Measurements from ENCODE around the gene MROH7. TPM values are rescaled to one million over a fixed set of nuclear protein-coding genes. Genes with fewer than 3 reads are reported as not detected.
"Not testable (repeated sequence)": the region's sequence is repeated elsewhere in the genome, so short reads cannot be mapped to it uniquely, and the experiment has no call there.

MROH7 gene
- total RNA-seq, 2 donors from 2014 or later = 5.2 to 18.0 TPM

DNA sequence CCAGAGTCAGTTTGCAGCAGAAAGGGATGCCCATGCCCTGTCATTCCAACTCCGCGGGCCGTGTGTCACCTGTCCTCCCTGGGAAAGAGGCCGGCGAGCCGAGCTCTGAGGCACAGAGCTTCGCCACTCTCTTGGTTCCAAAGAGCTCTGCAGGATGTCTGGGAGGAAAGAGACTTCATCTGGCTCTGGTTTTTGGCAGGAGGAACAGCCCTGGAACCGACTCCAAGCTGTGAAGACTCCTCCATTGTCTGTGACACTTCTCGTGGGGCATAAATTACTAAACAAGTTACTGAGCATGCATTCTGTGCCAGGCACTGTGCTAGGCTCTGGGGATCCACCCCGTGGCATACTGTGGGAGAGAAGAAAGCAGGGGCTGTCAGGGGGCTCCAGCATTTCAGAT is 14.4 kb upstream of the MROH7 start:
- 60% methylated on average over 10 of the region's 10 CpGs for WGBS
- H3K4me1 ChIP-seq (replicated peaks) = no peaks in the 10 kb centered on the region
- no peak for DNase-seq (ENCODE audit: low spot score)
- TF ChIP-seq, protein P1, sequence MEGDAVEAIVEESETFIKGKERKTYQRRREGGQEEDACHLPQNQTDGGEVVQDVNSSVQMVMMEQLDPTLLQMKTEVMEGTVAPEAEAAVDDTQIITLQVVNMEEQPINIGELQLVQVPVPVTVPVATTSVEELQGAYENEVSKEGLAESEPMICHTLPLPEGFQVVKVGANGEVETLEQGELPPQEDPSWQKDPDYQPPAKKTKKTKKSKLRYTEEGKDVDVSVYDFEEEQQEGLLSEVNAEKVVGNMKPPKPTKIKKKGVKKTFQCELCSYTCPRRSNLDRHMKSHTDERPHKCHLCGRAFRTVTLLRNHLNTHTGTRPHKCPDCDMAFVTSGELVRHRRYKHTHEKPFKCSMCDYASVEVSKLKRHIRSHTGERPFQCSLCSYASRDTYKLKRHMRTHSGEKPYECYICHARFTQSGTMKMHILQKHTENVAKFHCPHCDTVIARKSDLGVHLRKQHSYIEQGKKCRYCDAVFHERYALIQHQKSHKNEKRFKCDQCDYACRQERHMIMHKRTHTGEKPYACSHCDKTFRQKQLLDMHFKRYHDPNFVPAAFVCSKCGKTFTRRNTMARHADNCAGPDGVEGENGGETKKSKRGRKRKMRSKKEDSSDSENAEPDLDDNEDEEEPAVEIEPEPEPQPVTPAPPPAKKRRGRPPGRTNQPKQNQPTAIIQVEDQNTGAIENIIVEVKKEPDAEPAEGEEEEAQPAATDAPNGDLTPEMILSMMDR (IDR thresholded peaks at IDR 0.05) = no peak
- no peak for TF ChIP-seq POLR2AphosphoS5 (IDR thresholded peaks at IDR 0.05)
- no peak for TF ChIP-seq POLR2A (IDR thresholded peaks at IDR 0.05)
- intact Hi-C loops (cut with DNase I) = no loop called here
- no peak overlapping the region for H3K4me3 ChIP-seq
- no peaks in the 10 kb centered on the region for H3K27me3 ChIP-seq (replicated peaks; ENCODE audit: insufficient read depth)
- H3K36me3 ChIP-seq = no peaks in the 10 kb centered on the region
- no peaks in the 10 kb centered on the region for H3K9me3 ChIP-seq
- H3K27ac ChIP-seq = no peak overlapping the region

DNA sequence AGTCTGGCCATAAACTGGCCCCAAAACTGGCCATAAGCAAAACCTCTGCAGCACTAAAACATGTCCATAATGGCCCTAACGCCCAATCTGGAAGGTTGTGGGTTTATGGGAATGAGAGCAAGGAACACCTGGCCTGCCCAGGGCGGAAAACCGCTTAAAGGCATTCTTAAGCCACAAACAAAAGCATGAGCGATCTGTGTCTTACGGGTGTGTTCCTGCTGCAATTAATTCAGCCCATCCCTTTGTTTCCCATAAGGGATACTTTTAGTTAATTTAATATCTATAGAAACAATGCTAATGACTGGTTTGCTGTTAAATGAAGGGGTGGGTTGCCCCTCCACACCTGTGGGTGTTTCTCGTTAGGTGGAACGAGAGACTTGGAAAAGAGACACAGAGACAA is 5.8 kb upstream of the MROH7 start:
- H3K27ac ChIP-seq; H3K27me3 ChIP-seq (replicated peaks; ENCODE audit: insufficient read depth); H3K4me1 ChIP-seq (replicated peaks); intact Hi-C loops (cut with DNase I); H3K4me3 ChIP-seq; H3K9me3 ChIP-seq; DNase-seq (ENCODE audit: low spot score); H3K36me3 ChIP-seq: not testable (repeated sequence)
- 95% methylated on average over 7 of the region's 7 CpGs for WGBS

DNA sequence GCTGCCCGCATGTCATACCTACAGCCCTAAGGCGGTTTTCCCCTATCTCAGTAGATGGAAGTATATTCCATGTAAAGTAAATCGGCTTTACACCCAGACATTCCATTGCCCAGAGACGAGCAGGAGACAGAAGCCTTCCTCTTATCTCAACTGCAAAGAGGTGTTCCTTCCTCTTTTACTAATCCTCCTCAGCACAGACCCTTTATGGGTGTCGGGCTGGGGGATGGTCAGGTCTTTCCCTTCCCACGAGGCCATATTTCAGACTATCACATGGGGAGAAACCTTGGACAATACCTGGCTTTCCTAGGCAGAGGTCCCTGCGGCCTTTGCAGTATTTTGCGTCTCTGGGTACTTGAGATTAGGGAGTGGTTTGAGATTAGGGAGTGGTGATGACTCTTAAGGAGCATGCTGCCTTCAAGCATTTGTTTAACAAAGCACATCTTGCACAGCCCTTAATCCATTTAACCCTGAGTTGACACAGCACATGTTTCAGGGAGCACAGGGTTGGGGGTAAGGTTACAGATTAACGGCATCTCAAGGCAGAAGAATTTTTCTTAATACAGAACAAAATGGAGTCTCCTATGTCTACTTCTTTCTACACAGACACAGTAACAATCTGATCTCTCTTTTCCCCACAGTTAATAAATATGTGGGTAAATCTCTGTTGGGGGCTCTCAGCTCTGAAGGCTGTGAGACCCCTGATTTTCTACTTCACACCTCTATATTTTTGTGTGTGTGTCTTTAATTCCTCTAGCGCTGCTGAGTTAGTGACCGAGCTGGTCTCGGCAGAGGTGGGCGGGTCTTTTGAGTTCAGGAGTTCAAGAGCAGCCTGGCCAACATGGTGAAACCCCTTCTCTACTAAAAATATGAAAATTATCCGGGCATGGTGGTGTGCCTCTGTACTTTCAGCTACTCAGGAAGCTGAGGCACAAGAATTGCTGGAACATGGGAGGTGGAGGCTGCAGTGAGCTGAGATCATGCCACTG is 4.8 kb upstream of the MROH7 start:
- H3K36me3 ChIP-seq; H3K4me1 ChIP-seq (replicated peaks); DNase-seq (ENCODE audit: low spot score); intact Hi-C loops (cut with DNase I); H3K27ac ChIP-seq; H3K9me3 ChIP-seq; H3K4me3 ChIP-seq; H3K27me3 ChIP-seq (replicated peaks; ENCODE audit: insufficient read depth): not testable (repeated sequence)
- 81% methylated on average over 14 of the region's 14 CpGs for WGBS

DNA sequence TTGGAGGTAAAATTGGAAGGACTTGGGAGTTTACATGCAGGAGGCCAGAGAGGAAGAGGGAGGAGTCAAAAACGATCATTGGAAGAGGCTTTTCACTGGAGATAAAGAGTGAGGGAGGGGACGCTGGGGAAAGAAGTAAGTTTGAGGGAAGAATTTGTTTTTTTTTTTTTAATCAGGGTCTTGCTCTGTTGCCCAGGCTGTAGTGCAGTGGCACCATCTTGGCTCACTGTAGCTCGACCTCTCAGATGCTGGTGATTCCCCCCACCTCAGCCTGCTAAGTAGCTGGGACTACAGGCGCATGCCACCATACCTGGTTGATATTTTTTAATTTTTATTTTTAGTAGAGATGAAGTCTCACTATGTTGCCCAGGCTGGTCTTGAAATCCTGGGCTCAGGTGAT is 1.2 kb upstream of the MROH7 start:
- H3K9me3 ChIP-seq = no peaks in the 10 kb centered on the region
- 71% methylated on average over 4 of the region's 4 CpGs for WGBS
- no peak overlapping the region for H3K4me3 ChIP-seq
- H3K27me3 ChIP-seq (replicated peaks; ENCODE audit: insufficient read depth) = no peaks in the 10 kb centered on the region
- H3K27ac ChIP-seq = no peak overlapping the region
- DNase-seq (ENCODE audit: low spot score) = no peak
- H3K36me3 ChIP-seq = peaks cover 0 to 1% of the 10 kb centered on the region in 2 donors
- no peak for TF ChIP-seq POLR2A (IDR thresholded peaks at IDR 0.05)
- TF ChIP-seq, protein P1 (IDR thresholded peaks at IDR 0.05) = no peak
- no peak for TF ChIP-seq POLR2AphosphoS5 (IDR thresholded peaks at IDR 0.05)
- no peaks in the 10 kb centered on the region for H3K4me1 ChIP-seq (replicated peaks)
- intact Hi-C loops (cut with DNase I) = loop anchor here (10.0 kb wide), 1 partner anchor 96 kb away; the partner anchor contains the start of gene ACOT11

DNA sequence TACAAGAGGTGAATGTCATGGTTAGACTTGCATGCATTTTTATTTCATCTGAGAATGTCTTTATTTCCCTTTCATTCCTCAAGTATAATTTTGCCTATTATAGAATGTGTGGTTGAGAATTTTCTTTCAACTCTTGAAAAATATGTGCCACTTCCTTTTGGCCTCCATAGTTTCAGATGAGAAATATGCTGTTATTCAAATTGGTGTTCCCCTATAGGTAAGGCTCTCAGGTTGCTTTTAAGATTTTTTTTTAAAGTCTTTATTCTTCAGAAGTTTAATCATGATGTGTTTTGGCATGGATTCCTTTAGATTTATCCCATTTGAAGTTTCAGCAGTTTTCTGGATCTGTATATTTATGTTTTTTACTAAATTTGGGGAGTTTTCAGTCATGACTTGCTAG is 2.1 kb downstream of the MROH7 start:
- no peak for DNase-seq (ENCODE audit: low spot score)
- Histone ChIP-seq H3K4me3 (no peak overlapping the region), H3K27me3 (replicated peaks; ENCODE audit: insufficient read depth) (no peaks in the 10 kb centered on the region), H3K27ac (no peak overlapping the region), H3K4me1 (replicated peaks) (no peaks in the 10 kb centered on the region), H3K36me3 (no peaks in the 10 kb centered on the region), H3K9me3 (no peaks in the 10 kb centered on the region)
- TF ChIP-seq, protein P1 (IDR thresholded peaks at IDR 0.05) = no peak
- no peak for TF ChIP-seq POLR2AphosphoS5 (IDR thresholded peaks at IDR 0.05)
- TF ChIP-seq POLR2A (IDR thresholded peaks at IDR 0.05) = no peak
- intact Hi-C loops (cut with DNase I) = loop anchor here (10.0 kb wide), 1 partner anchor 99 kb away; the partner anchor contains the start of gene ACOT11
